H9 (cell line): ENCODE data around the gene PIH1D2. TPM values are rescaled to one million over a fixed set of nuclear protein-coding genes. Genes with fewer than 3 reads are reported as not detected.

Experiments used
- DNase-seq: peaks from one replicate; pipeline ENCODE4 v3.0.0-alpha.2; 2017
- H2AFZ ChIP-seq: one replicate; pipeline ENCODE4 v1.6.1; 2013; ENCODE audit warnings: mild to moderate bottlenecking, low read length, control low read depth, moderate library complexity
- H2AK5ac ChIP-seq: 2 replicates; pipeline ENCODE4 v1.6.1; 2013; ENCODE audit warnings: low read length, control low read depth, mixed read lengths; ENCODE audit not compliant: insufficient read length
- H2BK120ac ChIP-seq: one replicate; pipeline ENCODE4 v1.6.1; 2013; ENCODE audit warnings: low read depth, mild to moderate bottlenecking, low read length, control low read depth, inconsistent platforms; ENCODE audit not compliant: poor library complexity, severe bottlenecking
- H2BK12ac ChIP-seq: 2 replicates; pipeline ENCODE4 v1.6.1; 2013; ENCODE audit warnings: low read length, control low read depth, mixed read lengths, low read depth; ENCODE audit not compliant: insufficient read length
- H2BK15ac ChIP-seq: 2 replicates; pipeline ENCODE4 v1.6.1; 2013; ENCODE audit warnings: low read depth, low read length, control low read depth
- H2BK20ac ChIP-seq: one replicate; pipeline ENCODE4 v1.6.1; 2013; ENCODE audit warnings: low read depth, mild to moderate bottlenecking, low read length, control low read depth, inconsistent platforms; ENCODE audit not compliant: poor library complexity, severe bottlenecking
- H2BK5ac ChIP-seq: 2 replicates; pipeline ENCODE4 v1.6.1; 2013; ENCODE audit warnings: low read length, control low read depth, mixed read lengths; ENCODE audit not compliant: insufficient read length
- H3K14ac ChIP-seq: 2 replicates; pipeline ENCODE4 v1.6.1; 2013; ENCODE audit warnings: low read length, control low read depth; ENCODE audit not compliant: insufficient read depth
- H3K18ac ChIP-seq: 2 replicates; pipeline ENCODE4 v1.6.1; 2013; ENCODE audit warnings: low read depth, mild to moderate bottlenecking, mixed read lengths, low read length, control low read depth; ENCODE audit not compliant: insufficient read length
- H3K23ac ChIP-seq: 2 replicates; pipeline ENCODE4 v1.6.1; 2013; ENCODE audit warnings: low read length, control low read depth, mixed read lengths, low read depth; ENCODE audit not compliant: insufficient read length
- H3K23me2 ChIP-seq: 2 replicates; pipeline ENCODE4 v1.6.1; 2013; ENCODE audit warnings: low read depth, mild to moderate bottlenecking, mixed read lengths, low read length, control low read depth; ENCODE audit not compliant: insufficient read length, poor library complexity, severe bottlenecking
- H3K27ac ChIP-seq: 2 replicates; pipeline ENCODE4 v1.5.1; 2013; ENCODE audit warnings: low read length, control low read depth, mixed read lengths, low read depth; ENCODE audit not compliant: insufficient read length
- H3K27me3 ChIP-seq: 2 replicates; pipeline ENCODE4 v1.6.1; 2013; ENCODE audit warnings: low read length, control low read depth, inconsistent platforms; ENCODE audit not compliant: insufficient read depth
- H3K4ac ChIP-seq: 2 replicates; pipeline ENCODE4 v1.6.1; 2013; ENCODE audit warnings: low read depth, mild to moderate bottlenecking, control low read depth, inconsistent platforms, low read length, moderate library complexity
- H3K4me1 ChIP-seq: 2 replicates; pipeline ENCODE4 v1.6.1; 2013; ENCODE audit warnings: low read length, control low read depth, inconsistent platforms; ENCODE audit not compliant: insufficient read depth
- H3K4me2 ChIP-seq: 2 replicates; pipeline ENCODE4 v1.6.1; 2013; ENCODE audit warnings: low read length, control low read depth, mixed read lengths; ENCODE audit not compliant: insufficient read length, insufficient read depth
- H3K56ac ChIP-seq: 2 replicates; pipeline ENCODE4 v1.6.1; 2013; ENCODE audit warnings: low read depth, mild to moderate bottlenecking, mixed read lengths, low read length, control low read depth; ENCODE audit not compliant: insufficient read length
- H3K79me1 ChIP-seq: 2 replicates; pipeline ENCODE4 v1.6.1; 2013; ENCODE audit warnings: low read depth, mild to moderate bottlenecking, moderate library complexity, low read length, control low read depth, inconsistent platforms; ENCODE audit not compliant: insufficient read depth, poor library complexity, severe bottlenecking
- H3K79me2 ChIP-seq: 2 replicates; pipeline ENCODE4 v1.6.1; 2013; ENCODE audit warnings: low read length, control low read depth, inconsistent platforms; ENCODE audit not compliant: insufficient read depth
- H3K9ac ChIP-seq: 2 replicates; pipeline ENCODE4 v1.6.1; 2013; ENCODE audit warnings: low read length, control low read depth, mixed read lengths; ENCODE audit not compliant: insufficient read length; ENCODE audit errors: extremely low read depth
- H3K9me3 ChIP-seq: one replicate; pipeline ENCODE4 v1.6.1; 2013; ENCODE audit warnings: low read depth, low read length, inconsistent platforms; ENCODE audit not compliant: control insufficient read depth
- H3T11ph ChIP-seq: one replicate; pipeline ENCODE4 v1.6.1; 2013; ENCODE audit warnings: mild to moderate bottlenecking, low read length, control low read depth, inconsistent platforms
- H4K20me1 ChIP-seq: one replicate; pipeline ENCODE4 v1.6.1; 2013; ENCODE audit not compliant: control insufficient read depth, insufficient read length, insufficient read depth
- H4K5ac ChIP-seq: 2 replicates; pipeline ENCODE4 v1.6.1; 2013; ENCODE audit warnings: low read depth, mild to moderate bottlenecking, mixed read lengths, low read length, control low read depth; ENCODE audit not compliant: insufficient read length
- H4K8ac ChIP-seq: replicated peaks from 2 replicates; pipeline ENCODE4 v1.6.1; 2013; ENCODE audit warnings: low read length, control low read depth, mixed read lengths, low read depth; ENCODE audit not compliant: insufficient read length
- H4K91ac ChIP-seq: 2 replicates; pipeline ENCODE4 v1.6.1; 2013; ENCODE audit warnings: low read depth, mild to moderate bottlenecking, moderate library complexity, mixed read lengths, low read length, control low read depth; ENCODE audit not compliant: insufficient read length
- H3K27ac Mint-ChIP-seq, 3 experiments: 2 replicates in 2 of 3; 3 replicates in 1 of 3; pipeline ENCODE4 v1.8.0; 2020 to 2021; ENCODE audit warnings: mixed read lengths in 3 of 3, mild to moderate bottlenecking in 1 of 3, moderate library complexity in 1 of 3
- H3K27me3 Mint-ChIP-seq: 2 replicates; pipeline ENCODE4 v1.8.0; 2021; ENCODE audit warnings: low read depth, mild to moderate bottlenecking, moderate library complexity, mixed read lengths
- H3K36me3 Mint-ChIP-seq, 3 experiments: 2 replicates in 2 of 3; 3 replicates in 1 of 3; pipeline ENCODE4 v1.8.0; 2020 to 2021; ENCODE audit warnings: low read depth in 3 of 3, mixed read lengths in 3 of 3; ENCODE audit not compliant: insufficient read depth in 1 of 3
- H3K4me1 Mint-ChIP-seq, 2 experiments: 2 replicates each; pipeline ENCODE4 v1.8.0; 2020; ENCODE audit warnings: mixed read lengths in 2 of 2
- H3K4me3 Mint-ChIP-seq, 2 experiments: 2 replicates in 1 of 2; 3 replicates in 1 of 2; pipeline ENCODE4 v1.8.0; 2020 to 2021; ENCODE audit warnings: mild to moderate bottlenecking in 2 of 2, mixed read lengths in 2 of 2, moderate library complexity in 1 of 2
- H3K9me3 Mint-ChIP-seq, 2 experiments: 2 replicates in 1 of 2; 3 replicates in 1 of 2; pipeline ENCODE4 v1.8.0; 2020; ENCODE audit warnings: mild to moderate bottlenecking in 2 of 2, mixed read lengths in 2 of 2, moderate library complexity in 1 of 2
- WGBS: extraction: QIAGEN DNeasy Blood & Tissue Kit; methylation state at CpG from one replicate; pipeline ENCODE4 v1.1.7; 2013; ENCODE audit warnings: missing lambda C conversion rate, low lambda C conversion rate, mixed read lengths; ENCODE audit not compliant: insufficient read length; ENCODE audit errors: extremely low coverage; 5-methylcytosine and 5-hydroxymethylcytosine counted together
- total RNA-seq: library from RNA; stranded (reverse); gene quantifications from 2 replicates; pipeline ENCODE4 v1.2.1, GENCODE V29; 2021
- TF ChIP-seq, protein P1 (sequence below): fragments of 200-600 bp; sonication (generic); conservative IDR thresholded peaks from 3 replicates; pipeline ENCODE4 v1.8.0; 2021; ENCODE audit warnings: antibody characterized with exemption, mild to moderate bottlenecking

Gene PIH1D2
- total RNA-seq, 1 experiment from 2014 or later: 1.1 TPM

DNA sequence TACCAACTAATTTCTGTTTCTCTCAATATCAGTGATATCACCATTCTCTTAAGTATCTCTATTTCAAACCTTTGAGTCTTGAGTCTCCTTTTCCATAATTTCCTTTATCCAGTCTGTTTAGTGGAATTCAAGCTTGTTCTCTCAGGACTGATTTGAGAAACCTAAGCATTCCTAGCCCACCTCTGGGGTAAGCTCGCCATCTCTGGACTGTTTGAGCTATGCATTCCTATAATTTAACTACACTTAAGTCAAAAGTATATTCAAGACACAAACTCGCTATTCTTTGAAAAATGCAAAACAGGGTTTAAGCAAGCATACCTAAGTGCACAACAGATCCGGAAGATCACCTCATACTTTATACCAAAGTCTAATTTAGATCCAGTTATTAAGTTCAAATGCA, 50.7 kb downstream of the PIH1D2 start:
- no peak overlapping the region for H3K18ac ChIP-seq
- no peak overlapping the region for H2BK12ac ChIP-seq
- WGBS: no CpG with 5 or more reads among the region's 3 CpGs
- DNase-seq: no peak
- H2AK5ac ChIP-seq: no peak overlapping the region
- H3K23me2 ChIP-seq: peaks cover 3% of the 10 kb centered on the region
- H4K5ac ChIP-seq: no peak overlapping the region
- TF ChIP-seq, protein P1, sequence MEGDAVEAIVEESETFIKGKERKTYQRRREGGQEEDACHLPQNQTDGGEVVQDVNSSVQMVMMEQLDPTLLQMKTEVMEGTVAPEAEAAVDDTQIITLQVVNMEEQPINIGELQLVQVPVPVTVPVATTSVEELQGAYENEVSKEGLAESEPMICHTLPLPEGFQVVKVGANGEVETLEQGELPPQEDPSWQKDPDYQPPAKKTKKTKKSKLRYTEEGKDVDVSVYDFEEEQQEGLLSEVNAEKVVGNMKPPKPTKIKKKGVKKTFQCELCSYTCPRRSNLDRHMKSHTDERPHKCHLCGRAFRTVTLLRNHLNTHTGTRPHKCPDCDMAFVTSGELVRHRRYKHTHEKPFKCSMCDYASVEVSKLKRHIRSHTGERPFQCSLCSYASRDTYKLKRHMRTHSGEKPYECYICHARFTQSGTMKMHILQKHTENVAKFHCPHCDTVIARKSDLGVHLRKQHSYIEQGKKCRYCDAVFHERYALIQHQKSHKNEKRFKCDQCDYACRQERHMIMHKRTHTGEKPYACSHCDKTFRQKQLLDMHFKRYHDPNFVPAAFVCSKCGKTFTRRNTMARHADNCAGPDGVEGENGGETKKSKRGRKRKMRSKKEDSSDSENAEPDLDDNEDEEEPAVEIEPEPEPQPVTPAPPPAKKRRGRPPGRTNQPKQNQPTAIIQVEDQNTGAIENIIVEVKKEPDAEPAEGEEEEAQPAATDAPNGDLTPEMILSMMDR: no peak; the same call in 2 of the 3 replicates
- no peak overlapping the region for H2BK120ac ChIP-seq
- no peak overlapping the region for H3K14ac ChIP-seq
- no peaks in the 10 kb centered on the region for H4K20me1 ChIP-seq
- H3K4ac ChIP-seq: no peak overlapping the region
- H3K4me1 ChIP-seq: no peaks in the 10 kb centered on the region
- no peak overlapping the region for H4K91ac ChIP-seq
- H4K8ac ChIP-seq: no peak overlapping the region
- Mint-ChIP-seq H3K4me3 (peak overlapping the region in 1 of 2 experiments; percentile 39; a peak in 1 of 5 replicates), H3K27me3 (no peaks in the 10 kb centered on the region), H3K9me3 (no peaks in the 10 kb centered on the region; a peak in 1 of 5 replicates), H3K4me1 (peaks cover 11 to 13% of the 10 kb centered on the region in 2 experiments), H3K27ac (no peak overlapping the region), H3K36me3 (peaks cover 5 to 24% (median 16%) of the 10 kb centered on the region in 3 experiments)
- no peaks in the 10 kb centered on the region for H3K27me3 ChIP-seq
- no peak overlapping the region for H2AFZ ChIP-seq
- peaks cover 3% of the 10 kb centered on the region; the same call in 1 of the 2 replicates for H3K79me2 ChIP-seq
- no peaks in the 10 kb centered on the region for H3K79me1 ChIP-seq
- H3K9me3 ChIP-seq: no peaks in the 10 kb centered on the region
- H3K27ac ChIP-seq: no peak overlapping the region
- H3K9ac ChIP-seq: no peak overlapping the region
- no peak overlapping the region for H2BK20ac ChIP-seq
- H2BK5ac ChIP-seq: no peak overlapping the region
- H3T11ph ChIP-seq: no peak overlapping the region
- no peak overlapping the region for H3K23ac ChIP-seq
- no peak overlapping the region for H3K56ac ChIP-seq
- H2BK15ac ChIP-seq: no peak overlapping the region
- no peak overlapping the region for H3K4me2 ChIP-seq
